GM19395 (cell line): Measurements from ENCODE around the gene RPL39.
A peak's percentile ranks its signal among the peaks of the same experiment; 100 is the strongest.
"Not testable (repeated sequence)": the region's sequence is repeated elsewhere in the genome, so short reads cannot be mapped to it uniquely, and the experiment has no call there.

Source experiments
- ATAC-seq: cut with Tn5 transposase; IDR thresholded peaks from one replicate; pipeline ENCODE4 v1.9.1; 2021; ENCODE audit warnings: mild to moderate bottlenecking, moderate library complexity; ENCODE audit not compliant: unreplicated experiment

The RPL39 gene

GRCh38 chrX:119763836-119764387 is 27.5 kb downstream of the RPL39 start:
- no peak for ATAC-seq

- ATAC-seq = no peak
These were observed 28.2 kb downstream of the RPL39 start for GRCh38 chrX:119763181-119763580.

GRCh38 chrX:119762718-119763117 is 28.7 kb downstream of the RPL39 start:
- ATAC-seq = no peak

GRCh38 chrX:119760026-119760877 is 31.2 kb downstream of the RPL39 start:
- no peak for ATAC-seq

- ATAC-seq = no peak
These were observed 32.1 kb downstream of the RPL39 start for GRCh38 chrX:119759248-119759766.

GRCh38 chrX:119758731-119759247 is 32.6 kb downstream of the RPL39 start:
- no peak for ATAC-seq

- ATAC-seq = no peak
These were observed 33.3 kb downstream of the RPL39 start, which contains the start of gene SOWAHD for GRCh38 chrX:119757979-119758730. SOWAHD (plus strand) TSS chrX:119758588; CDS start chrX:119758668, 80 bp downstream.

GRCh38 chrX:119757646-119757978 is 33.8 kb downstream of the RPL39 start:
- no peak for ATAC-seq

- no peak for ATAC-seq
These were observed 34.3 kb downstream of the RPL39 start for GRCh38 chrX:119756926-119757635.

GRCh38 chrX:119755981-119756533 is 35.4 kb downstream of the RPL39 start:
- peak; percentile 83 for ATAC-seq

GRCh38 chrX:119753639-119754257 is 37.7 kb downstream of the RPL39 start:
- no peak for ATAC-seq

- ATAC-seq = no peak
These were observed 38.4 kb downstream of the RPL39 start for GRCh38 chrX:119753001-119753400.

GRCh38 chrX:119750751-119751150 is 40.7 kb downstream of the RPL39 start:
- ATAC-seq = not testable (repeated sequence)

- not testable (repeated sequence) for ATAC-seq
These were observed 41.3 kb downstream of the RPL39 start for GRCh38 chrX:119750131-119750530.

GRCh38 chrX:119745283-119745848 is 46.1 kb downstream of the RPL39 start:
- no peak for ATAC-seq

GRCh38 chrX:119738742-119739141 is 52.7 kb downstream of the RPL39 start:
- ATAC-seq = no peak
